Measurements from ENCODE around the gene CAMTA1. TPM values are rescaled to one million over a fixed set of nuclear protein-coding genes. Genes with fewer than 3 reads are reported as not detected.

CAMTA1 gene
- total RNA-seq, 2 donors from 2014 or later, result 100 to 102 TPM

DNA sequence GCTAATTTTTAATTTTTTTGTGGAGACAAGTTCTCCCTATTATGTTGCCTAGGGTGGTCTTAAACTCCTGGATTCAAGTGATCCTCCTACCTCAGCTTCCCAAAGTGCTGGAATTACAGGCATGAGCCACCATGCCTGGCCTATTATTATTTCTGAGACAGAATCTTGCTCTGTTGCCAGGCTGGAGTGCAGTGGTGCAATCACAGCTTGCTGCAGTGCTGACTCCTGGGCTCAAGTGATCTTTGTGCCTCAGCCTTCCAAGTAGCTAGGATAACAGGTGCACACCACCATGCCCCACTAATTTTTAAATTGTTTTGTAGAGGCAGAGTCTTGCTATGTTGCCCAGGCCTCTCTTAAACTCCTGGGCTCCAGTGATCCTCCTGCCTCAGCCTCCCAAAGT is 196.3 kb downstream of the CAMTA1 start:
- Histone ChIP-seq H3K27me3 (replicated peaks; ENCODE audit: insufficient read depth) (no peaks in the 10 kb centered on the region), H3K9me3 (no peaks in the 10 kb centered on the region), H3K4me3 (no peak overlapping the region), H3K36me3 (no peaks in the 10 kb centered on the region), H3K4me1 (replicated peaks) (no peaks in the 10 kb centered on the region), H3K27ac (no peak overlapping the region)
- DNase-seq (ENCODE audit: low spot score), result no peak
- intact Hi-C loops (cut with DNase I), result no loop called here
- TF ChIP-seq POLR2AphosphoS5 (IDR thresholded peaks at IDR 0.05) (no peak), POLR2A (IDR thresholded peaks at IDR 0.05) (no peak)
- TF ChIP-seq, protein P1, sequence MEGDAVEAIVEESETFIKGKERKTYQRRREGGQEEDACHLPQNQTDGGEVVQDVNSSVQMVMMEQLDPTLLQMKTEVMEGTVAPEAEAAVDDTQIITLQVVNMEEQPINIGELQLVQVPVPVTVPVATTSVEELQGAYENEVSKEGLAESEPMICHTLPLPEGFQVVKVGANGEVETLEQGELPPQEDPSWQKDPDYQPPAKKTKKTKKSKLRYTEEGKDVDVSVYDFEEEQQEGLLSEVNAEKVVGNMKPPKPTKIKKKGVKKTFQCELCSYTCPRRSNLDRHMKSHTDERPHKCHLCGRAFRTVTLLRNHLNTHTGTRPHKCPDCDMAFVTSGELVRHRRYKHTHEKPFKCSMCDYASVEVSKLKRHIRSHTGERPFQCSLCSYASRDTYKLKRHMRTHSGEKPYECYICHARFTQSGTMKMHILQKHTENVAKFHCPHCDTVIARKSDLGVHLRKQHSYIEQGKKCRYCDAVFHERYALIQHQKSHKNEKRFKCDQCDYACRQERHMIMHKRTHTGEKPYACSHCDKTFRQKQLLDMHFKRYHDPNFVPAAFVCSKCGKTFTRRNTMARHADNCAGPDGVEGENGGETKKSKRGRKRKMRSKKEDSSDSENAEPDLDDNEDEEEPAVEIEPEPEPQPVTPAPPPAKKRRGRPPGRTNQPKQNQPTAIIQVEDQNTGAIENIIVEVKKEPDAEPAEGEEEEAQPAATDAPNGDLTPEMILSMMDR (IDR thresholded peaks at IDR 0.05), result no peak

DNA sequence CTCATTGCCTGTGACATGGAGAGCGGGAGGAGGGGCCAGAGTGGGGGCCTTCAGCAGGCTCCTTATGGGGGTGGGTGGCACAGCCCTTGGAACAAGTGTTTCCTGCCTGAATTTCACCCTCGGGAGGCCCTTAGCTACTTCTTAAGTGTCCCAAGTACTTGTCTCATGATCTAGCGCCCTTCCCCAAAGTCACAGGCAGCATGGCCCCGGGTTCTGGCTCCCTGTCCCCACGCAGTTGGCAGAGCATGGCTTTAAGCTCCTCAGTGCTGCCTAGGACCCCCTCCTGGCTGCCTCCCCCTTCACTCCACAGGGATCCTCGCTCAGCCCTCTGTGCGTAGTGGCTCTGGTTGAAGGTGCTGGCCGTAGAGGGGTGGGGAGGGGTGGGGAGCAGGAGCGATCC is 197.2 kb downstream of the CAMTA1 start:
- DNase-seq (ENCODE audit: low spot score), result no peak
- Histone ChIP-seq H3K9me3 (no peaks in the 10 kb centered on the region), H3K27ac (no peak overlapping the region), H3K4me1 (replicated peaks) (no peaks in the 10 kb centered on the region), H3K4me3 (no peak overlapping the region), H3K27me3 (replicated peaks; ENCODE audit: insufficient read depth) (no peaks in the 10 kb centered on the region), H3K36me3 (no peaks in the 10 kb centered on the region)
- TF ChIP-seq POLR2AphosphoS5 (IDR thresholded peaks at IDR 0.05), result no peak
- TF ChIP-seq, protein P1 (IDR thresholded peaks at IDR 0.05), result no peak
- no peak for TF ChIP-seq POLR2A (IDR thresholded peaks at IDR 0.05)
- 93% methylated on average over 9 of the region's 9 CpGs for WGBS
- intact Hi-C loops (cut with DNase I), result no loop called here

DNA sequence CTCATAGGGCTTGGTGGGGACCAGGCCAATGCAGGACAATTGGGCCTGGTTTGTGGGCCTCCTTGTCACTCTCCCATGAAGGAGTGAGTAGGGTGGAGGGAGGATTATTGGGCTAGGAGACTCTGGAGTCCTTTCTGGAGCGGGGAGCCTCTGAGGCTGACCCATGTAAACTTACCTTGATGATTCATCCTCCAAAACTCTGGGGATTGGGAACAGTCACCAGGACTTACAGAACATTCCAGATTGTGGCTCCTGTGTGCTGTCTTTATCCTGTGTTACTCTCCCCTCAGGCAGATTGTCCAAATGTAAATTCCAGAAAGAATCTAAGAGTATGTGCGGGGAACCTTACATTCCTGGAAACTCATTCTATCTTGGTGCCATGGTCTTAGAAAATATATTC is 197.6 kb downstream of the CAMTA1 start:
- Histone ChIP-seq H3K9me3 (no peaks in the 10 kb centered on the region), H3K36me3 (no peaks in the 10 kb centered on the region), H3K4me3 (no peak overlapping the region), H3K27ac (no peak overlapping the region), H3K27me3 (replicated peaks; ENCODE audit: insufficient read depth) (no peaks in the 10 kb centered on the region), H3K4me1 (replicated peaks) (no peaks in the 10 kb centered on the region)
- DNase-seq (ENCODE audit: low spot score), result no peak
- 98% methylated on average over 2 of the region's 2 CpGs for WGBS
- TF ChIP-seq, protein P1 (IDR thresholded peaks at IDR 0.05), result no peak
- TF ChIP-seq POLR2AphosphoS5 (IDR thresholded peaks at IDR 0.05) (no peak), POLR2A (IDR thresholded peaks at IDR 0.05) (no peak)
- intact Hi-C loops (cut with DNase I), result no loop called here

DNA sequence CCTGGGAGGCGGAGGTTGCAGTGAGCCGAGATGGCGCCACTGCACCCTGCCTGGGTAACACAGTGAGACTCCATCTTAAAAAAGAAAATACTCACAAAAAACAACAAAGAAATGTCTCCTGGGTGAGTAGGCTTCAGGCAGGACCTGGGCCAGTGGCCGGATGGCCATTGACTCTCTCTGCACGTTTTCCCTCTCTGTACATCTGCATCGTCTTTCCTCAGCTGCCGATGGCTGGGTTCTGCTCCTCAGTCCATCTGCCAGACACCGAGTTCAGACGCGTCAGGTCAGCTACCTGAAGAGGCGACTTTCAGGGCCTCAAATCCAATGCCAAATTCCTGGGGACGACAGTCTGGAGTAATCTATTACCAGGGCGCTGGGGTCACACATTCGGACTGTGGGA is 199.3 kb downstream of the CAMTA1 start:
- no peaks in the 10 kb centered on the region for H3K9me3 ChIP-seq
- no peak for DNase-seq (ENCODE audit: low spot score)
- WGBS, result 67% methylated on average over 14 of the region's 14 CpGs
- H3K4me3 ChIP-seq, result no peak overlapping the region
- H3K27ac ChIP-seq, result no peak overlapping the region
- H3K4me1 ChIP-seq (replicated peaks), result no peaks in the 10 kb centered on the region
- H3K27me3 ChIP-seq (replicated peaks; ENCODE audit: insufficient read depth), result no peaks in the 10 kb centered on the region
- TF ChIP-seq, protein P1 (IDR thresholded peaks at IDR 0.05), result no peak
- no peak for TF ChIP-seq POLR2AphosphoS5 (IDR thresholded peaks at IDR 0.05)
- TF ChIP-seq POLR2A (IDR thresholded peaks at IDR 0.05), result no peak
- intact Hi-C loops (cut with DNase I), result no loop called here
- no peaks in the 10 kb centered on the region for H3K36me3 ChIP-seq

DNA sequence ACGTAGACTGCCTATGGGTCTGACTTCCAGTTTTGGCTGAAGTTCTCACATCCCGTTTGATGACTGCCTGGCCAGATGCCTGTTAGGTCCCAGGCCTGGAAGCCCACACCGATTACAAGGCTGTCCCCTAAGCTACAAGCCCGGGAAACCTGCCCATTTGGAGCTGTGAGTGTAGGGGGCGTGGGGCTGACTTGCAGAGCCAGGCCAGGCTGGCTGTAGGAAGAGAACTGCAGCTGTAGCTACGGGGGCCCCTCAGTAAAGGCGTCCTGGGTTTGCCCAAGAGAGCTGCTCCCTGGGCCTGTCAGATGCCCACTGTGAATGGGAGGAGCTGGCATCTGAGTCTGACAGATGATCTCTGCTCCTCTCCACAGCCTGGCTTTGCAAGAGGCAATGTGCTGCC is 199.7 kb downstream of the CAMTA1 start:
- DNase-seq (ENCODE audit: low spot score), result no peak

More for the DNA sequence above, 199.7 kb downstream of the CAMTA1 start:
- H3K36me3 ChIP-seq, result no peaks in the 10 kb centered on the region
- H3K27ac ChIP-seq, result no peak overlapping the region
- intact Hi-C loops (cut with DNase I), result no loop called here
- no peak for TF ChIP-seq POLR2AphosphoS5 (IDR thresholded peaks at IDR 0.05)
- TF ChIP-seq, protein P1 (IDR thresholded peaks at IDR 0.05), result no peak
- no peak for TF ChIP-seq POLR2A (IDR thresholded peaks at IDR 0.05)
- H3K27me3 ChIP-seq (replicated peaks; ENCODE audit: insufficient read depth), result no peaks in the 10 kb centered on the region
- 17% methylated on average over 7 of the region's 7 CpGs for WGBS
- no peaks in the 10 kb centered on the region for H3K4me1 ChIP-seq (replicated peaks)
- H3K9me3 ChIP-seq, result no peaks in the 10 kb centered on the region
- no peak overlapping the region for H3K4me3 ChIP-seq

Measured in prostate gland (tissue), 2 donors.